Smooth muscle cell (in vitro differentiated cells): Measurements from ENCODE around the gene ABCG4. TPM values are rescaled to one million over a fixed set of nuclear protein-coding genes. Genes with fewer than 3 reads are reported as not detected.
A peak's percentile ranks its signal among the peaks of the same experiment; 100 is the strongest.

Experiments used
- DNase-seq: peaks from one replicate; lab custom pipeline; 2025; ENCODE audit not compliant: unreplicated experiment; lab: John Stamatoyannopoulos, UW
- H2AFZ ChIP-seq: fragments of 200-600 bp; sonication (generic); 2 replicates; pipeline ENCODE4 v1.6.0; 2016; ENCODE audit warnings: antibody characterized with exemption, low read depth, mild to moderate bottlenecking
- H3F3A ChIP-seq: fragments of 200-600 bp; sonication (generic); 2 replicates; pipeline ENCODE4 v1.6.0; 2017; ENCODE audit warnings: antibody characterized with exemption, low read depth
- H3K27ac ChIP-seq: fragments of 200-600 bp; sonication (generic); 2 replicates; pipeline ENCODE4 v1.5.1; 2016; ENCODE audit warnings: low read depth, mild to moderate bottlenecking
- H3K27me3 ChIP-seq: fragments of 200-600 bp; sonication (generic); 2 replicates; pipeline ENCODE4 v1.6.1; 2016; ENCODE audit warnings: low read depth, mild to moderate bottlenecking
- H3K36me3 ChIP-seq: fragments of 200-600 bp; sonication (generic); 2 replicates; pipeline ENCODE4 v1.5.1; 2016; ENCODE audit warnings: low read depth
- H3K4me1 ChIP-seq: fragments of 200-600 bp; sonication (generic); 2 replicates; pipeline ENCODE4 v1.5.1; 2016; ENCODE audit warnings: low read depth
- H3K4me2 ChIP-seq: fragments of 200-600 bp; sonication (generic); 2 replicates; pipeline ENCODE4 v1.6.0; 2016; ENCODE audit warnings: mild to moderate bottlenecking
- H3K4me3 ChIP-seq: fragments of 200-600 bp; sonication (generic); 2 replicates; pipeline ENCODE4 v1.5.1; 2016; ENCODE audit warnings: mild to moderate bottlenecking
- H3K79me2 ChIP-seq: fragments of 200-600 bp; sonication (generic); 2 replicates; pipeline ENCODE4 v1.6.0; 2016; ENCODE audit warnings: low read depth, mild to moderate bottlenecking
- H3K9ac ChIP-seq: fragments of 200-600 bp; sonication (generic); 2 replicates; pipeline ENCODE4 v1.6.0; 2016; ENCODE audit warnings: low read depth
- H3K9me3 ChIP-seq: fragments of 200-600 bp; sonication (generic); replicated peaks from 2 replicates; pipeline ENCODE4 v1.5.1; 2016; ENCODE audit warnings: low read depth
- H4K20me1 ChIP-seq: fragments of 200-600 bp; sonication (generic); 2 replicates; pipeline ENCODE4 v1.6.0; 2016; ENCODE audit warnings: low read depth
- CTCF ChIP-seq: fragments of 200-600 bp; sonication (generic); IDR thresholded peaks from 2 replicates; pipeline ENCODE4 v1.5.1; 2017; ENCODE audit warnings: borderline replicate concordance, mild to moderate bottlenecking, antibody characterized with exemption; ENCODE audit not compliant: insufficient read depth, poor library complexity, severe bottlenecking
- WGBS: methylation state at CpG from one replicate; pipeline ENCODE4 v1.1.7; 2016; ENCODE audit warnings: low lambda C conversion rate; 5-methylcytosine and 5-hydroxymethylcytosine counted together
- polyA plus RNA-seq: library from polyadenylated mRNA; unstranded; fragments of >200 nt; fragmentation: Nextera tagmentation; extraction: Ambion mirVana; gene quantifications from 2 replicates; pipeline ENCODE4 v1.2.1, GENCODE V29; 2016
- total RNA-seq: library from RNA; depleted of rRNA; stranded (reverse); fragments of >200 nt; gene quantifications from 2 replicates; pipeline ENCODE4 v1.2.3, GENCODE V29; 2014

The ABCG4 gene
- total RNA-seq = 0.76 and 0.85 TPM in 2 replicates
- 2.0 and 2.1 TPM in 2 replicates for polyA plus RNA-seq

GRCh38 chr11:119149018-119149785, at the start of gene ABCG4:
TSS of gene ABCG4 (plus strand) at chr11:119149052. CDS start at chr11:119149966, 914 bp downstream.
- peaks cover 4% of the 10 kb centered on the region for H3K4me1 ChIP-seq
- no peaks in the 10 kb centered on the region for H3F3A ChIP-seq
- peak within 1 kb of the TSS; percentile 98 for H3K4me2 ChIP-seq
- WGBS = under 1% methylated on average over 30 of the region's 73 CpGs
- H3K9ac ChIP-seq = no peak within 1 kb of the TSS
- H4K20me1 ChIP-seq = no peaks in the 10 kb centered on the region
- H3K36me3 ChIP-seq = no peaks in the 10 kb centered on the region
- H3K4me3 ChIP-seq = peak within 1 kb of the TSS; percentile 73
- H3K27me3 ChIP-seq = peaks cover 27% of the 10 kb centered on the region
- H3K27ac ChIP-seq = no peak within 1 kb of the TSS
- H3K79me2 ChIP-seq = no peaks in the 10 kb centered on the region
- no peak for DNase-seq
- no peaks in the 10 kb centered on the region for H3K9me3 ChIP-seq
- TF ChIP-seq CTCF = no peak
- H2AFZ ChIP-seq = peak within 1 kb of the TSS; percentile 98

DNA sequence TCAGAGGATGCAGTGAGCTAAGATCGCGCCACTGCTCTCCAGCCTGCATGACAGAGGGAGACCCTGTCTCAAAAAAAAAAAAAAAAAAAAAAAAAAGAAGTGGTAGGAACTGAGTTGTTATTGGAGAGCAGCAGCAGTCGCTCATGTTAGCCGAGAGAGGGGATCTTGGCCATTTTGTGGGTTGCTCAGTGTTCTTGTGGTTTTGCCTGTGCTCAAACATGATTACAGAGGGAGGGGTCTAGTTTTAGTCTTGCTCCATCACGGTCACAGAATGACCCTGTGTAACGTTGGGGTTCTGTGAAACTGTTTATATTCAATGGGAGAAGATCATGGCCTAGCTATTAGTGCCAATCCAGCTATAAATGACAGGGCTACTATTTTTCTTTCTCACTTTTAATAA, 49.1 kb upstream of the ABCG4 start:
- DNase-seq = no peak
- Histone ChIP-seq H2AFZ (no peak overlapping the region), H3K9me3 (no peaks in the 10 kb centered on the region), H4K20me1 (peaks cover 3% of the 10 kb centered on the region), H3K36me3 (no peaks in the 10 kb centered on the region), H3K9ac (no peak overlapping the region), H3K27ac (no peak overlapping the region), H3F3A (peaks cover 23% of the 10 kb centered on the region), H3K4me3 (no peak overlapping the region), H3K4me2 (no peak overlapping the region), H3K27me3 (no peaks in the 10 kb centered on the region), H3K79me2 (peaks cover 12% of the 10 kb centered on the region), H3K4me1 (peaks cover 12% of the 10 kb centered on the region)
- TF ChIP-seq CTCF = no peak
- 95% methylated on average over 6 of the region's 6 CpGs for WGBS

DNA sequence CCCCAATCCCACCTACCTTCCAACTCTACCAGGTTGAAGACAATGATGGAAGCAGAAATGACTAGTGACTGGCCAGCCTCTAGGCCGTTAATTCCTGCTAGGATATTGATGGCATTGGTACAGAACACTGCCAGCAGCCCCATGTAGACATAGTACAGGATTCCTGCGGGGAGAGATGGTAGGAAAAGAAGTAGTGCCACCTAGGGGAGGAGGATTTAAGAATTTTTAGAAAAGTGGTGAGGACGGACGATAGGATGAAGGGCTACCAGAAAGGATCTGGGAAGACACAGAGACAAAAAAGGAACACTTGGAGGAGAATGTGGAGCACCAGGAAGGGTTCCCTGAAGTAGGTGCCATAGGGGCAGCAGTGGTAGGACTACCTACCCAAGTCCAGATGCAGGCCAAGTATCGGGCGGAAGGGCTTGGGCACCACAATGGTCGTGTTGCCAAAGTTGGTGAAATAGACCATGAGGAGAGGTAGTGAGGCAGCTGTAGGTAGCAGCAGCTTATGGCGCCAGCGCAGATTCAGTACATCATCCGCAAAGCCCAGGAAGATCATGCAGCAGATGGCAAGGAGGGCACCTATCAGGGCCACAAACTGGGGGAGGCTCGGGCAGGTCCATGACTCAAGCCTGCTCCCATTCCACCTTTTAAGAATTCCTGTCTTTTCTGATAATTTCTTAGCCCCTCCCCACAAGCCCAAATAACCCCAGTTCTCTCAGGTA, 48.4 kb upstream of the ABCG4 start:
- H3K4me2 ChIP-seq = peak overlapping the region; percentile 98
- peaks cover 12% of the 10 kb centered on the region for H3K4me1 ChIP-seq
- no peaks in the 10 kb centered on the region for H3K36me3 ChIP-seq
- peaks cover 11% of the 10 kb centered on the region for H3K79me2 ChIP-seq
- no peaks in the 10 kb centered on the region for H3K27me3 ChIP-seq
- H3F3A ChIP-seq = peaks cover 23% of the 10 kb centered on the region
- peak overlapping the region; percentile 81 for H3K4me3 ChIP-seq
- peaks cover 3% of the 10 kb centered on the region for H4K20me1 ChIP-seq
- no peak for DNase-seq
- no peak overlapping the region for H2AFZ ChIP-seq
- H3K9me3 ChIP-seq = no peaks in the 10 kb centered on the region
- no peak overlapping the region for H3K27ac ChIP-seq
- WGBS = 39% methylated on average over 11 of the region's 11 CpGs
- H3K9ac ChIP-seq = peak overlapping the region; percentile 97
- peak; percentile 34 for TF ChIP-seq CTCF
